H7 (cell line): Measurements from ENCODE around the gene KRT36. TPM values are rescaled to one million over a fixed set of nuclear protein-coding genes. Genes with fewer than 3 reads are reported as not detected.

ENCODE experiments used
- DNase-seq: peaks from one replicate; pipeline ENCODE4 v3.0.0; 2012
- H3K27me3 ChIP-seq: 2 replicates; pipeline ENCODE4 v1.6.0; 2011; ENCODE audit warnings: mild to moderate bottlenecking, low read length; ENCODE audit not compliant: control insufficient read depth, insufficient read depth
- H3K36me3 ChIP-seq: replicated peaks from 2 replicates; pipeline ENCODE4 v1.5.1; 2011; ENCODE audit warnings: low read length; ENCODE audit not compliant: control insufficient read depth, insufficient read depth
- H3K4me3 ChIP-seq: 2 replicates; pipeline ENCODE4 v1.5.1; 2011; ENCODE audit warnings: low read depth, mild to moderate bottlenecking, control low read depth, low read length, moderate library complexity; ENCODE audit not compliant: insufficient read depth
- total RNA-seq: library from RNA; depleted of rRNA; stranded (reverse); fragments of >200 nt; shearing (Covaris generic); gene quantifications from 2 replicates; pipeline ENCODE4 v1.2.3, GENCODE V29; 2014

KRT36 gene
- total RNA-seq, 1 experiment from 2014 or later = not detected

DNA sequence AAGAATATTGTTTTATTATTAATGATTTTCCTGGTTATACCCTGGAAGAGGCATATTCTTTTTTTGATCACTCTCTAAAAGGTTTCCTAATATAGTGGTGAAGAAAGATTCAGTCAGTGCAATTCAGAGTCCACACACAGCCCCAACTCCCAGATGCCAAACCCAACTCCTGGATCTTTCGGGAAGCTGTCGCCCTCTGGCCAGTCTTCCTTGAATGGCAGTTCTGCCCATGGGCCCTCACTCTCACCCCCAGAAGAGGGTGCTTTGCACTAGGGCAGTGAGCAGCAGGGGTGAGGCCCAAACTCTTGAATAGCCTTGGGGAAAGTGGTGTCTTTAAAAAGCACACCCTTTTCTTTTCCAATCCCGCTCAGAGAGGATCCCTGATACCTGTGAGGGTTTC lies 33.5 kb downstream of the KRT36 start:
- DNase-seq = peak; percentile 74
- no peaks in the 10 kb centered on the region for H3K27me3 ChIP-seq
- H3K36me3 ChIP-seq = no peaks in the 10 kb centered on the region
- no peak overlapping the region for H3K4me3 ChIP-seq

- Histone ChIP-seq H3K4me3 (no peak overlapping the region), H3K27me3 (no peaks in the 10 kb centered on the region), H3K36me3 (no peaks in the 10 kb centered on the region)
- no peak for DNase-seq
These were observed 34.5 kb downstream of the KRT36 start for GRCh38 chr17:41455236-41455635.

- H3K4me3 ChIP-seq = no peak overlapping the region
- H3K36me3 ChIP-seq = no peaks in the 10 kb centered on the region
- H3K27me3 ChIP-seq = no peaks in the 10 kb centered on the region
- no peak for DNase-seq
These were observed 36.6 kb downstream of the KRT36 start for GRCh38 chr17:41453066-41453465.

- no peaks in the 10 kb centered on the region for H3K27me3 ChIP-seq
- no peak for DNase-seq
These were observed 37.4 kb downstream of the KRT36 start for GRCh38 chr17:41452281-41452680.

DNA sequence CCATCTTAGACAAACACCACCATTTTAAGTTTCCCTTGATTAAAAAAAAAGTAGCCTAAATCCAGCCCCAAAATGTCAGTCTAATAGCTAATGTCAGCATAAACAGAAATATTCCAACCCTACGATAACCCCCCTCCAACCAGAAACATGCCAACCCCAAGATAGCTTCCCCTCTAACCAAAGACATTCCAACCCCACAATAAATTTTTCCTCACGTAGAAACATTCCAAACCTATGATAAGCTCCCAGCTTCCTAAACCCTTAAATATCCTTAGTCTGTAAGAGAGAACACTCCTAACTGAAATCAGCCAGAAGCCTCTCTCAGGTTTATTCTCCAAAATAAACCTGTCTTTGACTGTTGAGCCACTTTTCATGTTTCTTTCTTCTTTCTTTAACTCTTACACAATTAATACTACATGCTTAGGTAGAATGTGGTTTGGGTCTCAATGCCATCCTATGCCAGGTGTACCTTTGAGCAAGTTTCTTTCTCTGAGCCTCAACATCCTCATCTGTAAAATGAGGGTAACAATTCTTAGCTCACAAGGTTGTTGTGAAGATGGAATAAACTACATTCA lies 38.5 kb downstream of the KRT36 start:
- DNase-seq = no peak
- H3K27me3 ChIP-seq = no peaks in the 10 kb centered on the region
- no peak overlapping the region for H3K4me3 ChIP-seq
- no peaks in the 10 kb centered on the region for H3K36me3 ChIP-seq

More at GRCh38 chr17:41452281-41452680, 37.4 kb downstream of the KRT36 start:
- Histone ChIP-seq H3K36me3 (no peaks in the 10 kb centered on the region), H3K4me3 (no peak overlapping the region)

GRCh38 chr17:41449008-41449407 lies 40.7 kb downstream of the KRT36 start:
- no peak overlapping the region for H3K4me3 ChIP-seq
- H3K36me3 ChIP-seq = no peaks in the 10 kb centered on the region
- DNase-seq = no peak
- H3K27me3 ChIP-seq = no peaks in the 10 kb centered on the region

DNA sequence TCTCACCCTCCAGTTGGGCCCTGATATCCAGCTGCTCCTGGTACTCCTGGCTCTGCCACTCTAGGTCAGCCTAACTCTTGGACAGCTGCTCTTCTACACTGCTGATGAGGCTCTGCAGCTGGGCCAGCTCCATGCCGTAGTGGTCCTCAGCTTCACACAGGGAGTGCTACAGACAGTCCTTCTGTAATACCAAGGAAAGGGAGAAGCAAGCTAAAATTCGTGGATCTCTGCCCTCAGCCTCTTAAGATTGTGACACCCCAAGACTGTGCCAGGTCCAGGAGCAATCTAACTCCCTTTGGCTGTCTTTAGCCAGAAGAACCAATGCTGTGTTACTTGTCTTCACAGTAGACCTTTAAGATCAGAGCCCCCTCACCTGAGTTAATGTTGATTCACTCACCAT lies 41.2 kb downstream of the KRT36 start:
- H3K27me3 ChIP-seq = no peaks in the 10 kb centered on the region

DNA sequence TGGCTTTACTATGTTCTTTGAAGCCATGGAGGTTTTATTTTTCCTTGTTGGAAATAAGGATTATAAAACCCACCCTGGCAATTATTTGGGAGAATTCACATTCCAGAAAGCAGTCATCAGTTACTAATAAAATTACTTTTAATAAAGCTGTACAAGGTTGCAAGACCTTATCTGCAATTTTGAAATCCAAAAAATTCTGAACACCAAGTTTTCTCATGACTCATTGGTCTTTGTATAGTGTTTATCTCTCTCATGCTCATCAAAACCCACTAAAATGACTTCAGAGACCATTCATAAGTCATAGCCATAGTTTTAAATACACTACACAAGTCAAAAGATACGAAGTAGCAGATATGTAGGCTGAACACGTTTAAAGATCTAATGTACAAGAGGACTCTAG lies 42.9 kb downstream of the KRT36 start:
- no peak for DNase-seq
- no peaks in the 10 kb centered on the region for H3K36me3 ChIP-seq
- no peak overlapping the region for H3K4me3 ChIP-seq

More for the DNA sequence above, 41.2 kb downstream of the KRT36 start:
- no peak for DNase-seq
- Histone ChIP-seq H3K36me3 (no peaks in the 10 kb centered on the region), H3K4me3 (no peak overlapping the region)

DNA sequence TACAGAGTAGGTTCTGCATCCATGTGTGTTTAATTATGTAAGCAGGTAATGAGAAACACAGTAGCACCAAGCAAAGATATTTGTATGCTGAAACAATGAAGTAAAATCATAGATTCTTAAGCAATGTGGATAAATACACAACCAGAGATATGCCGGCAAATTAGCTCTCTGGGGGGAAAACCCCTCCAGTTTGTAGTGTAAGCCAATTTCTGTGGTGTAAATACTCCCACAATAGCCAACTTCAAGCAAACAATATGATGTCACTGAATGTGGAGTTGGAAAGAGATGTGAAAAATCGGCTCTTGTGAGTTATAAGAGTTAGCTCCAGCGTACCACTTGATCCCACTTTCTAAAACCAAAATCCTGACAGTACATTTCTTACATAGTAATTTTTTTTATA lies 45.1 kb downstream of the KRT36 start:
- Histone ChIP-seq H3K36me3 (no peaks in the 10 kb centered on the region), H3K4me3 (no peak overlapping the region), H3K27me3 (no peaks in the 10 kb centered on the region)
- no peak for DNase-seq

More for the DNA sequence above, 42.9 kb downstream of the KRT36 start:
- H3K27me3 ChIP-seq = no peaks in the 10 kb centered on the region

DNA sequence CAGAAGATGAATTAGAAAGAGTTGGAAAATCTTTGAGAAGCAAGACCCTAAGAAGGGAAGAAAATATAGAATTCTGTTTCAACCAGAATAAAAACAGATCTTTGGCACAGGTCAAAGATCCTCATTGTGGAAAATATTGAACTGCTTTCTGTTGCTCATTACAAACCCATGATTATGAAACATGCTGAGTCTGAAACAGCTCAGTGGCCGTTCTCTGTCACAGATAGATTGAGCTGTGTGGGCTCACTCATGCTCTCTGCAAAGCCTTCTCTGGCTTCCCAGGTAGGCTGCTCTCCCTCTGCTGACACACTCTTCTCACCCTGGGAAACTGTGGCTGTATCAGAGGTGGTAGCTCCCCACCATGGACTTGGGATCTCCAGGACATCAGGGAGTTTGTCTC lies 45.5 kb downstream of the KRT36 start:
- no peaks in the 10 kb centered on the region for H3K36me3 ChIP-seq
- no peaks in the 10 kb centered on the region for H3K27me3 ChIP-seq
- DNase-seq = no peak

DNA sequence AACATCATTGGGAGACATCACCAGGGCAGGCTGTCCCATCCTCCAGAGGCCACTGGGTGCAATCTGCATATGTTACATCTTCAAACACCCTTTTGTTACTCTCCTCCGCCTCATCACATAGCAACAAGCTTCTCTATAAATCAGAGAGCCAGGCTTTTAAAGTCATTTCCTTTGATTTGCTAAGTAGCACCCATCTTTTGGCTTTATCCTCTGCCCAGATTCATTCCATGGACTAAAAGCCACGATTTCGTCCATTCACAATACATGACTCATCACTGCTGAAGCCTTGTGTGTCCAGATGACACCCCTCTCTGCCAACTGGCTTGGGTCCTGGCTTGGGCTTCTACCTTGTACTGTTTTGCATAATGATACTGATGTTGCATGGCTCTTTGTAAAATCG lies 47.0 kb downstream of the KRT36 start:
- H3K27me3 ChIP-seq = no peaks in the 10 kb centered on the region
- H3K4me3 ChIP-seq = no peak overlapping the region
- no peaks in the 10 kb centered on the region for H3K36me3 ChIP-seq
- DNase-seq = no peak

More for the DNA sequence above, 45.5 kb downstream of the KRT36 start:
- H3K4me3 ChIP-seq = no peak overlapping the region

DNA sequence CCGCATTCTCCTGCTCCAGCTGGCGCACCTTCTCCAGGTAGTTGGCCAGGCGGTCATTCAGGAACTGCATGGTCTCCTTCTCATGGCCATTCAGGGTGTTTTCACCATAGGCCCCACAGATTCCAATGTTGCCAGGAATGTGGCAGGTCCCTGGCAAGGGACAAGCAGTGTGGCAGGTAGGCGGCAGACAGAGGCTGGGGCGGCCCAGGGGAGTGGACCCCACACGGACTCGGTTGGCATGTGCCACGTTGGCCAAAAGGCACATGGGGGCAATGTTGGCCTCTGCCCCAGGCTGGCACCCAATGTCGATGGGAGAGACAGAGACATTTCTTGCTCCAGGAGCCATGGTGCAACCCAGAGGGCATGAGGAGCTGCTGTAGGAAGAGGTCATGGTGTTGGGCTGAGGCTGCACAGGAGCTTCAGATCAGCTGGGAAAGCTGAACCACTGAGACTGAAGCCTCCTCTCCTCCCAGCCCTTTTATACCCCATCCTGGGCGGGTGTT lies 49.1 kb downstream of the KRT36 start, which contains the start of gene KRT38:
KRT38 (minus strand) TSS at position 453 of the 503 bp plus-strand sequence; CDS start at position 391, 62 bp downstream.
- Histone ChIP-seq H3K4me3 (no peak within 1 kb of the TSS), H3K27me3 (no peaks in the 10 kb centered on the region), H3K36me3 (no peaks in the 10 kb centered on the region)
- no peak for DNase-seq

- no peak for DNase-seq
- Histone ChIP-seq H3K4me3 (no peak overlapping the region), H3K27me3 (no peaks in the 10 kb centered on the region), H3K36me3 (no peaks in the 10 kb centered on the region)
These were observed 50.3 kb downstream of the KRT36 start for GRCh38 chr17:41439375-41439774.

- Histone ChIP-seq H3K4me3 (no peak overlapping the region), H3K27me3 (no peaks in the 10 kb centered on the region), H3K36me3 (no peaks in the 10 kb centered on the region)
- no peak for DNase-seq
These were observed 51.9 kb downstream of the KRT36 start for GRCh38 chr17:41437769-41438168.

DNA sequence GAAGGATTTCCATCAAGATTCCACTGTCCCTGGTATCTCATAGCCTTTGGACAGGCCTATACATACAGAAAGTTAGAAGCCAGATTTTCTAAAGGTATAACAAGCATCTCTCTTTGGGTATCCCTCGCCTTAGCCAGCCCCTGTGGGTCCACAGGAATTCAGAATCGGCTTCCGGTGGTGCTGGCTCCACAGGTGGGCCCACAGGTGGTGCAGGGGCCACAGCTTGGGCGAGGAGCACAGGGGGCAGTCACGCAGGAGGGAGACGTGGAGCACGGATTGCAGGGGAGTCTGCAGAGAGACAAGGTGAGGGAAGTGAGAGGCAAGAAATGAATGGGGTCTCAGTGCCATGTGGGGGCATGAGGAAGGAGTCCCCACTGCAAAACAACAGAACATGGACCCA lies 52.5 kb downstream of the KRT36 start:
- Histone ChIP-seq H3K36me3 (no peaks in the 10 kb centered on the region), H3K27me3 (no peaks in the 10 kb centered on the region), H3K4me3 (no peak overlapping the region)
- no peak for DNase-seq
